ENCODE measurements around the gene IMPA2.

IMPA2 gene

GRCh38 chr18:12015416-12016062 lies 34.2 kb downstream of the IMPA2 start:
- no peaks in the 10 kb centered on the region for H3K36me3 ChIP-seq (ENCODE audit: low read length)
- no peak overlapping the region for H3K4me2 ChIP-seq (ENCODE audit: low read depth, low read length, poor library complexity, severe bottlenecking)
- no peaks in the 10 kb centered on the region for H3F3A ChIP-seq (ENCODE audit: insufficient read depth)
- no peak overlapping the region for H2AFZ ChIP-seq (ENCODE audit: low read depth, low read length, severe bottlenecking)
- no peak for TF ChIP-seq CTCF (IDR thresholded peaks at IDR 0.05; ENCODE audit: insufficient read depth, low read length, poor library complexity, severe bottlenecking)
- no peak for TF ChIP-seq EZH2phosphoT487 (conservative IDR thresholded peaks at IDR 0.05; ENCODE audit: low read length)
- no peaks in the 10 kb centered on the region for H3K9me3 ChIP-seq (ENCODE audit: insufficient read depth, low read length)
- H3K79me2 ChIP-seq (ENCODE audit: insufficient read depth, low read length) = no peaks in the 10 kb centered on the region
- no peak overlapping the region for H3K27ac ChIP-seq (ENCODE audit: low read depth, low read length)
- no peak overlapping the region for H3K4me3 ChIP-seq (ENCODE audit: insufficient read depth, low read length, poor library complexity, severe bottlenecking)
- H3K9ac ChIP-seq (ENCODE audit: low read length) = no peak overlapping the region
- H3K27me3 ChIP-seq (ENCODE audit: low read length) = no peaks in the 10 kb centered on the region
- H4K20me1 ChIP-seq (ENCODE audit: low read depth, low read length) = no peaks in the 10 kb centered on the region
- H3K9me2 ChIP-seq (replicated peaks; ENCODE audit: insufficient read depth, low read length) = no peaks in the 10 kb centered on the region

GRCh38 chr18:12017081-12017480 lies 35.8 kb downstream of the IMPA2 start:
- no peak overlapping the region for H3K9ac ChIP-seq (ENCODE audit: low read length)
- no peaks in the 10 kb centered on the region for H4K20me1 ChIP-seq (ENCODE audit: low read depth, low read length)

GRCh38 chr18:12018861-12019260 lies 37.6 kb downstream of the IMPA2 start:
- Histone ChIP-seq H3K9ac (ENCODE audit: low read length) (no peak overlapping the region), H3K9me2 (replicated peaks; ENCODE audit: insufficient read depth, low read length) (no peaks in the 10 kb centered on the region), H3F3A (ENCODE audit: insufficient read depth) (no peaks in the 10 kb centered on the region), H3K27ac (ENCODE audit: low read depth, low read length) (no peak overlapping the region), H3K9me3 (ENCODE audit: insufficient read depth, low read length) (no peaks in the 10 kb centered on the region), H3K36me3 (ENCODE audit: low read length) (no peaks in the 10 kb centered on the region), H3K27me3 (ENCODE audit: low read length) (no peaks in the 10 kb centered on the region), H3K4me3 (ENCODE audit: insufficient read depth, low read length, poor library complexity, severe bottlenecking) (no peak overlapping the region), H3K79me2 (ENCODE audit: insufficient read depth, low read length) (no peaks in the 10 kb centered on the region), H2AFZ (ENCODE audit: low read depth, low read length, severe bottlenecking) (no peak overlapping the region), H3K4me2 (ENCODE audit: low read depth, low read length, poor library complexity, severe bottlenecking) (no peak overlapping the region), H4K20me1 (ENCODE audit: low read depth, low read length) (no peaks in the 10 kb centered on the region)
- TF ChIP-seq CTCF (IDR thresholded peaks at IDR 0.05; ENCODE audit: insufficient read depth, low read length, poor library complexity, severe bottlenecking) (no peak), EZH2phosphoT487 (conservative IDR thresholded peaks at IDR 0.05; ENCODE audit: low read length) (no peak)

More at GRCh38 chr18:12017081-12017480, 35.8 kb downstream of the IMPA2 start:
- no peaks in the 10 kb centered on the region for H3K36me3 ChIP-seq (ENCODE audit: low read length)
- H2AFZ ChIP-seq (ENCODE audit: low read depth, low read length, severe bottlenecking) = no peak overlapping the region
- H3K9me2 ChIP-seq (replicated peaks; ENCODE audit: insufficient read depth, low read length) = no peaks in the 10 kb centered on the region
- H3K79me2 ChIP-seq (ENCODE audit: insufficient read depth, low read length) = no peaks in the 10 kb centered on the region
- no peak overlapping the region for H3K27ac ChIP-seq (ENCODE audit: low read depth, low read length)
- no peaks in the 10 kb centered on the region for H3F3A ChIP-seq (ENCODE audit: insufficient read depth)
- H3K27me3 ChIP-seq (ENCODE audit: low read length) = no peaks in the 10 kb centered on the region
- no peaks in the 10 kb centered on the region for H3K9me3 ChIP-seq (ENCODE audit: insufficient read depth, low read length)
- no peak overlapping the region for H3K4me2 ChIP-seq (ENCODE audit: low read depth, low read length, poor library complexity, severe bottlenecking)
- TF ChIP-seq EZH2phosphoT487 (conservative IDR thresholded peaks at IDR 0.05; ENCODE audit: low read length) = no peak
- no peak for TF ChIP-seq CTCF (IDR thresholded peaks at IDR 0.05; ENCODE audit: insufficient read depth, low read length, poor library complexity, severe bottlenecking)
- H3K4me3 ChIP-seq (ENCODE audit: insufficient read depth, low read length, poor library complexity, severe bottlenecking) = no peak overlapping the region

Data from SU-DHL-6 (cell line).